Measurements from ENCODE around the gene GSK3B.
A peak's percentile ranks its signal among the peaks of the same experiment; 100 is the strongest.
"Not testable (repeated sequence)": the region's sequence is repeated elsewhere in the genome, so short reads cannot be mapped to it uniquely, and the experiment has no call there.

GSK3B gene

GRCh38 chr3:120095226-120095978 lies 1.2 kb upstream of the GSK3B start:
- ATAC-seq, result peak; percentile 37 to 39

- ATAC-seq, result peak; percentile 77 to 79
Measured at GRCh38 chr3:120094776-120095225, 554 bp upstream of the GSK3B start.

GRCh38 chr3:120093119-120093910 lies 932 bp downstream of the GSK3B start:
- no peak for ATAC-seq

GRCh38 chr3:120092474-120092873 lies 1.8 kb downstream of the GSK3B start:
- ATAC-seq, result no peak

- no peak for ATAC-seq
Measured at GRCh38 chr3:120090422-120090821, 3.8 kb downstream of the GSK3B start.

GRCh38 chr3:120089089-120089488 lies 5.2 kb downstream of the GSK3B start:
- ATAC-seq, result no peak

- no peak for ATAC-seq
Measured at GRCh38 chr3:120088622-120089021, 5.6 kb downstream of the GSK3B start.

- ATAC-seq, result peak in 1 of 2 donors; percentile 49
Measured at GRCh38 chr3:120081719-120082118, 12.5 kb downstream of the GSK3B start.

GRCh38 chr3:120080836-120081235 lies 13.4 kb downstream of the GSK3B start:
- no peak for ATAC-seq

- ATAC-seq, result no peak
Measured at GRCh38 chr3:120077731-120078130, 16.5 kb downstream of the GSK3B start.

- no peak for ATAC-seq
Measured at GRCh38 chr3:120072867-120073525, 21.3 kb downstream of the GSK3B start.

- no peak for ATAC-seq
Measured at GRCh38 chr3:120071259-120071658, 23.0 kb downstream of the GSK3B start.

- no peak for ATAC-seq
Measured at GRCh38 chr3:120070263-120070981, 23.8 kb downstream of the GSK3B start.

GRCh38 chr3:120067083-120067482 lies 27.2 kb downstream of the GSK3B start:
- ATAC-seq, result no peak

GRCh38 chr3:120066634-120067033 lies 27.6 kb downstream of the GSK3B start:
- no peak for ATAC-seq

GRCh38 chr3:120064641-120065040 lies 29.6 kb downstream of the GSK3B start:
- no peak for ATAC-seq

GRCh38 chr3:120062474-120062873 lies 31.8 kb downstream of the GSK3B start:
- ATAC-seq, result no peak

GRCh38 chr3:120059081-120059864 lies 35.0 kb downstream of the GSK3B start:
- ATAC-seq, result no peak

- ATAC-seq, result no peak
Measured at GRCh38 chr3:120057626-120058025, 36.6 kb downstream of the GSK3B start.

- no peak for ATAC-seq
Measured at GRCh38 chr3:120057029-120057428, 37.2 kb downstream of the GSK3B start.

GRCh38 chr3:120053647-120054046 lies 40.6 kb downstream of the GSK3B start:
- not testable (repeated sequence) for ATAC-seq

- no peak for ATAC-seq
Measured at GRCh38 chr3:120052677-120053076, 41.6 kb downstream of the GSK3B start.
